SKM-1 (cell line): ENCODE measurements around the gene C3orf70.
"Not testable (repeated sequence)": the region's sequence is repeated elsewhere in the genome, so short reads cannot be mapped to it uniquely, and the experiment has no call there.

Source experiments
- DNase-seq: peaks from one replicate; lab custom pipeline; 2025; ENCODE audit not compliant: unreplicated experiment; lab: John Stamatoyannopoulos, UW

The C3orf70 gene

GRCh38 chr3:185151101-185151963, 1.5 kb downstream of the C3orf70 start:
- no peak for DNase-seq

GRCh38 chr3:185150561-185150960, 2.3 kb downstream of the C3orf70 start:
- DNase-seq, result no peak

- DNase-seq, result no peak
Observed at GRCh38 chr3:185149591-185149990, 3.3 kb downstream of the C3orf70 start.

- no peak for DNase-seq
Observed at GRCh38 chr3:185145511-185145910, 7.3 kb downstream of the C3orf70 start.

- DNase-seq, result no peak
Observed at GRCh38 chr3:185144784-185145183, 8.1 kb downstream of the C3orf70 start.

GRCh38 chr3:185137821-185138220, 15.0 kb downstream of the C3orf70 start:
- no peak for DNase-seq

- no peak for DNase-seq
Observed at GRCh38 chr3:185134509-185134908, 18.4 kb downstream of the C3orf70 start.

GRCh38 chr3:185131602-185132256, 21.1 kb downstream of the C3orf70 start:
- DNase-seq, result no peak

- DNase-seq, result no peak
Observed at GRCh38 chr3:185129083-185129482, 23.8 kb downstream of the C3orf70 start.

- no peak for DNase-seq
Observed at GRCh38 chr3:185126201-185126600, 26.7 kb downstream of the C3orf70 start.

- no peak for DNase-seq
Observed at GRCh38 chr3:185120126-185120525, 32.7 kb downstream of the C3orf70 start.

GRCh38 chr3:185115371-185115770, 37.5 kb downstream of the C3orf70 start:
- DNase-seq, result no peak

GRCh38 chr3:185114756-185115155, 38.1 kb downstream of the C3orf70 start:
- no peak for DNase-seq

GRCh38 chr3:185112186-185112585, 40.7 kb downstream of the C3orf70 start:
- DNase-seq, result no peak

GRCh38 chr3:185109012-185109411, 43.8 kb downstream of the C3orf70 start:
- DNase-seq, result not testable (repeated sequence)

GRCh38 chr3:185106256-185106890, 46.5 kb downstream of the C3orf70 start:
- not testable (repeated sequence) for DNase-seq

- DNase-seq, result no peak
Observed at GRCh38 chr3:185103359-185104127, 49.3 kb downstream of the C3orf70 start.

GRCh38 chr3:185094697-185095096, 58.2 kb downstream of the C3orf70 start:
- DNase-seq, result no peak

- no peak for DNase-seq
Observed at GRCh38 chr3:185093116-185093515, 59.7 kb downstream of the C3orf70 start.

- DNase-seq, result no peak
Observed at GRCh38 chr3:185090811-185091210, 62.0 kb downstream of the C3orf70 start.

- DNase-seq, result no peak
Observed at GRCh38 chr3:185089751-185090150, 63.1 kb downstream of the C3orf70 start.
